Karpas-422 (cell line): Measurements from ENCODE around the gene GULP1. TPM values are rescaled to one million over a fixed set of nuclear protein-coding genes. Genes with fewer than 3 reads are reported as not detected.

ENCODE experiments used
- DNase-seq: peaks from one replicate; pipeline ENCODE4 v3.0.0-alpha.2; 2015
- H2AFZ ChIP-seq: fragments of 200-600 bp; sonication (generic); 2 replicates; pipeline ENCODE4 v1.6.1; 2014; ENCODE audit warnings: antibody characterized with exemption, low read length, mixed read lengths
- H3K27ac ChIP-seq: fragments of 200-600 bp; sonication (generic); 2 replicates; pipeline ENCODE4 v1.5.1; 2014; ENCODE audit warnings: mild to moderate bottlenecking, low read length, moderate library complexity
- H3K27me3 ChIP-seq: fragments of 200-600 bp; sonication (generic); 2 replicates; pipeline ENCODE4 v1.6.1; 2014; ENCODE audit warnings: low read length, mixed read lengths
- H3K36me3 ChIP-seq: fragments of 200-600 bp; sonication (generic); 2 replicates; pipeline ENCODE4 v1.6.1; 2014; ENCODE audit warnings: low read length, mixed read lengths; ENCODE audit not compliant: insufficient read depth
- H3K4me1 ChIP-seq: fragments of 200-600 bp; sonication (generic); 2 replicates; pipeline ENCODE4 v1.6.1; 2014; ENCODE audit warnings: mild to moderate bottlenecking, low read length, mixed read lengths
- H3K4me2 ChIP-seq: fragments of 200-600 bp; sonication (generic); 2 replicates; pipeline ENCODE4 v1.6.1; 2014; ENCODE audit warnings: low read length, low read depth, mild to moderate bottlenecking; ENCODE audit not compliant: poor library complexity, severe bottlenecking
- H3K4me3 ChIP-seq: fragments of 200-600 bp; sonication (generic); 2 replicates; pipeline ENCODE4 v1.5.1; 2014; ENCODE audit warnings: mild to moderate bottlenecking, antibody characterized with exemption, low read length, mixed read lengths
- H3K79me2 ChIP-seq: fragments of 200-600 bp; sonication (generic); 2 replicates; pipeline ENCODE4 v1.6.1; 2014; ENCODE audit warnings: mild to moderate bottlenecking, low read length, mixed read lengths
- H3K9ac ChIP-seq: fragments of 200-600 bp; sonication (generic); 2 replicates; pipeline ENCODE4 v1.6.0; 2014; ENCODE audit warnings: low read length
- H3K9me2 ChIP-seq: fragments of 200-600 bp; sonication (generic), shearing (Covaris generic); replicated peaks from 2 replicates; pipeline ENCODE4 v1.6.0; 2014; ENCODE audit warnings: mild to moderate bottlenecking, low read length, moderate library complexity; ENCODE audit not compliant: insufficient read depth
- H3K9me3 ChIP-seq: fragments of 300-700, 200-600 bp; sonication (generic); 2 replicates; pipeline ENCODE4 v1.6.1; 2014; ENCODE audit warnings: low read length, mixed read lengths
- H4K20me1 ChIP-seq: fragments of 200-600 bp; sonication (generic); 2 replicates; pipeline ENCODE4 v1.6.1; 2014; ENCODE audit warnings: mild to moderate bottlenecking, antibody characterized with exemption, low read length, low read depth; ENCODE audit not compliant: insufficient read depth
- small RNA-seq: library from RNA; depleted of rRNA; stranded (forward); fragments of <200 nt; gene quantifications from one replicate; pipeline ENCODE3, GENCODE V24; 2014
- total RNA-seq: library from RNA; depleted of rRNA; stranded (reverse); fragments of >200 nt; shearing (Covaris generic); gene quantifications from 2 replicates; pipeline ENCODE4 v1.2.3, GENCODE V29; 2014; ENCODE audit warnings: low replicate concordance

The GULP1 gene
- total RNA-seq, 1 experiment from 2014 or later, result 0.41 TPM

- Histone ChIP-seq H4K20me1 (no peaks in the 10 kb centered on the region), H2AFZ (no peak overlapping the region), H3K9ac (no peak overlapping the region), H3K79me2 (no peaks in the 10 kb centered on the region), H3K9me2 (no peaks in the 10 kb centered on the region), H3K36me3 (no peaks in the 10 kb centered on the region), H3K4me1 (no peaks in the 10 kb centered on the region), H3K27ac (no peak overlapping the region), H3K9me3 (peaks cover 15% of the 10 kb centered on the region; the same call in 1 of the 2 replicates), H3K4me2 (no peak overlapping the region), H3K27me3 (no peaks in the 10 kb centered on the region), H3K4me3 (no peak overlapping the region)
- no peak for DNase-seq
Observed at GRCh38 chr2:188634656-188635055, 343.0 kb downstream of the GULP1 start.

Small RNA genes lying within 50 kb of the gene (small RNA-seq; reads per million reads assigned to genes)
- gene MIR561, result not detected
- not detected for gene RNA5SP114
